Breast epithelium (tissue), 3 donors: ENCODE data around the gene OTOP1.
"Not testable (repeated sequence)": the region's sequence is repeated elsewhere in the genome, so short reads cannot be mapped to it uniquely, and the experiment has no call there.

Source experiments
- POLR2AphosphoS5 ChIP-seq, 3 donors: sonication (generic); formaldehyde crosslinking; IDR thresholded peaks; one replicate each; pipeline ENCODE4 v1.6.1; 2017; ENCODE audit warnings: antibody characterized with exemption in 3 of 3
- TF ChIP-seq, protein P1 (sequence below), 3 donors: fragments of 450-650 bp; IDR thresholded peaks; one replicate each; pipeline ENCODE4 v1.5.1; 2016 to 2017; ENCODE audit warnings: antibody characterized with exemption in 3 of 3, mild to moderate bottlenecking in 3 of 3, moderate library complexity in 3 of 3

- TF ChIP-seq, protein P1, sequence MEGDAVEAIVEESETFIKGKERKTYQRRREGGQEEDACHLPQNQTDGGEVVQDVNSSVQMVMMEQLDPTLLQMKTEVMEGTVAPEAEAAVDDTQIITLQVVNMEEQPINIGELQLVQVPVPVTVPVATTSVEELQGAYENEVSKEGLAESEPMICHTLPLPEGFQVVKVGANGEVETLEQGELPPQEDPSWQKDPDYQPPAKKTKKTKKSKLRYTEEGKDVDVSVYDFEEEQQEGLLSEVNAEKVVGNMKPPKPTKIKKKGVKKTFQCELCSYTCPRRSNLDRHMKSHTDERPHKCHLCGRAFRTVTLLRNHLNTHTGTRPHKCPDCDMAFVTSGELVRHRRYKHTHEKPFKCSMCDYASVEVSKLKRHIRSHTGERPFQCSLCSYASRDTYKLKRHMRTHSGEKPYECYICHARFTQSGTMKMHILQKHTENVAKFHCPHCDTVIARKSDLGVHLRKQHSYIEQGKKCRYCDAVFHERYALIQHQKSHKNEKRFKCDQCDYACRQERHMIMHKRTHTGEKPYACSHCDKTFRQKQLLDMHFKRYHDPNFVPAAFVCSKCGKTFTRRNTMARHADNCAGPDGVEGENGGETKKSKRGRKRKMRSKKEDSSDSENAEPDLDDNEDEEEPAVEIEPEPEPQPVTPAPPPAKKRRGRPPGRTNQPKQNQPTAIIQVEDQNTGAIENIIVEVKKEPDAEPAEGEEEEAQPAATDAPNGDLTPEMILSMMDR (IDR thresholded peaks at IDR 0.05), result not testable (repeated sequence)
- TF ChIP-seq POLR2AphosphoS5 (IDR thresholded peaks at IDR 0.05), result not testable (repeated sequence)
These were observed 58.5 kb downstream of the OTOP1 start for GRCh38 chr4:4167981-4168780.
